IMR-90 (cell line): Measurements from ENCODE around the gene RBM28. TPM values are rescaled to one million over a fixed set of nuclear protein-coding genes. Genes with fewer than 3 reads are reported as not detected.

Experiments
- ATAC-seq: fragments of 200-7000 bp; cut with Tn5 transposase; 2 replicates; pipeline ENCODE4 v1.9.1; 2020; ENCODE audit warnings: low read depth, mild to moderate bottlenecking, moderate library complexity
- BruUV-seq: library from RNA; stranded (reverse); fragments of 400-500 nt; replicated peaks from 2 replicates; lab custom pipeline; 2021; lab: Mats Ljungman, UMichigan
- CTCF ChIA-PET: fragments of 300-600 bp; formaldehyde crosslinking; extraction: SDS; loops from one replicate; lab custom pipeline; 2021; ENCODE audit warnings: antibody characterized with exemption; lab: Yijun Ruan, JAX
- POLR2A ChIA-PET: fragments of 300-600 bp; sonication (Branson Sonifier 250); formaldehyde crosslinking; loops from one replicate; lab custom pipeline; 2022; ENCODE audit warnings: antibody characterized with exemption; ENCODE audit not compliant: unreplicated experiment; lab: Charles Lee
- DNase-seq: peaks from one replicate; pipeline ENCODE4 v3.0.0; 2013
- H2AFZ ChIP-seq: replicated peaks from 2 replicates; pipeline ENCODE3; 2013; ENCODE audit warnings: low read length, mild to moderate bottlenecking; ENCODE audit not compliant: poor library complexity
- H2AK5ac ChIP-seq: 2 replicates; pipeline ENCODE4 v1.6.1; 2013; ENCODE audit warnings: low read depth, low read length, inconsistent platforms
- H2AK9ac ChIP-seq: replicated peaks from 2 replicates; pipeline ENCODE3; 2013; ENCODE audit warnings: mild to moderate bottlenecking, low read depth, low read length, moderate library complexity; ENCODE audit not compliant: poor library complexity
- H2BK120ac ChIP-seq: 2 replicates; pipeline ENCODE4 v1.6.1; 2013; ENCODE audit warnings: low read depth, low read length, inconsistent platforms
- H2BK15ac ChIP-seq: 3 replicates; pipeline ENCODE4 v1.6.1; 2013; ENCODE audit warnings: low read depth, low read length, inconsistent platforms
- H2BK20ac ChIP-seq: 2 replicates; pipeline ENCODE4 v1.6.1; 2013; ENCODE audit warnings: low read depth, mild to moderate bottlenecking, inconsistent platforms, low read length, moderate library complexity
- H2BK5ac ChIP-seq: 2 replicates; pipeline ENCODE4 v1.6.1; 2013; ENCODE audit warnings: mild to moderate bottlenecking, low read depth, low read length, inconsistent platforms; ENCODE audit not compliant: poor library complexity, severe bottlenecking
- H3K14ac ChIP-seq: replicated peaks from 2 replicates; pipeline ENCODE4 v1.6.1; 2013; ENCODE audit warnings: low read depth, low read length, inconsistent platforms
- H3K18ac ChIP-seq: 2 replicates; pipeline ENCODE4 v1.6.1; 2013; ENCODE audit warnings: low read depth, low read length, control low read depth
- H3K23ac ChIP-seq: 2 replicates; pipeline ENCODE4 v1.6.1; 2013; ENCODE audit warnings: low read depth, low read length, inconsistent platforms
- H3K27ac ChIP-seq: 2 replicates; pipeline ENCODE4 v1.5.1; 2013; ENCODE audit warnings: mild to moderate bottlenecking, control low read depth, low read length; ENCODE audit not compliant: insufficient read depth
- H3K27me3 ChIP-seq: 2 replicates; pipeline ENCODE4 v1.6.1; 2013; ENCODE audit warnings: low read length; ENCODE audit not compliant: control insufficient read depth, insufficient read depth
- H3K36me3 ChIP-seq: 2 replicates; pipeline ENCODE4 v1.6.1; 2013; ENCODE audit warnings: low read length, mixed read lengths; ENCODE audit not compliant: control insufficient read depth, insufficient read depth
- H3K4ac ChIP-seq: 2 replicates; pipeline ENCODE4 v1.6.1; 2013; ENCODE audit warnings: low read depth, low read length, inconsistent platforms
- H3K4me1 ChIP-seq: 2 replicates; pipeline ENCODE4 v1.6.1; 2013; ENCODE audit warnings: low read length, mixed read lengths; ENCODE audit not compliant: control insufficient read depth, insufficient read depth
- H3K4me2 ChIP-seq: 2 replicates; pipeline ENCODE4 v1.6.1; 2013; ENCODE audit warnings: low read depth, mild to moderate bottlenecking, control low read depth, low read length, moderate library complexity
- H3K4me3 ChIP-seq: 2 replicates; pipeline ENCODE4 v1.5.1; 2013; ENCODE audit warnings: low read depth, mild to moderate bottlenecking, control low read depth, low read length, moderate library complexity; ENCODE audit not compliant: insufficient read depth
- H3K56ac ChIP-seq: 2 replicates; pipeline ENCODE4 v1.6.1; 2013; ENCODE audit warnings: low read length, inconsistent platforms; ENCODE audit not compliant: insufficient read depth; ENCODE audit errors: extremely low read depth
- H3K79me1 ChIP-seq, 2 experiments: 2 replicates each; pipeline ENCODE4 v1.6.1; 2013; ENCODE audit warnings: low read length in 2 of 2, inconsistent platforms in 1 of 2, low read depth in 1 of 2
- H3K9ac ChIP-seq: 2 replicates; pipeline ENCODE4 v1.6.1; 2013; ENCODE audit warnings: low read depth, low read length, control low read depth
- H3K9me1 ChIP-seq: 2 replicates; pipeline ENCODE4 v1.6.1; 2013; ENCODE audit warnings: low read length, inconsistent platforms; ENCODE audit not compliant: insufficient read depth
- H3K9me3 ChIP-seq: 2 replicates; pipeline ENCODE4 v1.6.1; 2013; ENCODE audit warnings: low read length; ENCODE audit not compliant: control insufficient read depth, insufficient read depth
- H4K20me1 ChIP-seq: 2 replicates; pipeline ENCODE4 v1.6.1; 2013; ENCODE audit warnings: low read length, inconsistent platforms; ENCODE audit not compliant: insufficient read depth
- H4K5ac ChIP-seq: 2 replicates; pipeline ENCODE4 v1.6.1; 2013; ENCODE audit warnings: mild to moderate bottlenecking, low read depth, low read length, control low read depth
- H4K8ac ChIP-seq, 2 experiments: 2 replicates each; pipeline ENCODE4 v1.6.1; 2013; ENCODE audit warnings: low read depth in 2 of 2, low read length in 2 of 2, control low read depth in 1 of 2, inconsistent platforms in 1 of 2
- H4K91ac ChIP-seq: 2 replicates; pipeline ENCODE4 v1.6.1; 2013; ENCODE audit warnings: low read depth, low read length, inconsistent platforms; ENCODE audit not compliant: insufficient read depth
- BHLHE40 ChIP-seq: fragments of 150-350 bp; IDR thresholded peaks from 2 replicates; pipeline ENCODE4 v1.6.1; 2016; ENCODE audit warnings: mild to moderate bottlenecking, low read depth, low read length
- CEBPB ChIP-seq: IDR thresholded peaks from 2 replicates; pipeline ENCODE4 v1.6.1; 2012; ENCODE audit warnings: low read depth, low read length, improper control_type of control experiment
- CHD1 ChIP-seq: IDR thresholded peaks from 2 replicates; pipeline ENCODE4 v1.6.1; 2012; ENCODE audit warnings: low read depth, low read length, improper control_type of control experiment
- FOS ChIP-seq: fragments of 150-350 bp; IDR thresholded peaks from 2 replicates; pipeline ENCODE4 v1.6.1; 2016; ENCODE audit warnings: low read depth, low read length
- MAFK ChIP-seq: IDR thresholded peaks from 2 replicates; pipeline ENCODE4 v1.6.1; 2012; ENCODE audit warnings: low read depth, low read length, improper control_type of control experiment
- MAZ ChIP-seq: IDR thresholded peaks from 2 replicates; pipeline ENCODE4 v1.6.1; 2012; ENCODE audit warnings: low read depth, mild to moderate bottlenecking, low read length, improper control_type of control experiment, moderate library complexity, borderline replicate concordance
- MXI1 ChIP-seq: IDR thresholded peaks from 2 replicates; pipeline ENCODE4 v1.6.1; 2012; ENCODE audit warnings: low read depth, mild to moderate bottlenecking, low read length, moderate library complexity, borderline replicate concordance
- NFE2L2 ChIP-seq: fragments of 150-350 bp; IDR thresholded peaks from 2 replicates; pipeline ENCODE4 v1.6.1; 2016; ENCODE audit warnings: low read depth, mild to moderate bottlenecking, low read length
- POLR2A ChIP-seq: IDR thresholded peaks from 2 replicates; pipeline ENCODE4 v1.6.1; 2012; ENCODE audit warnings: mild to moderate bottlenecking, low read depth, low read length
- RAD21 ChIP-seq: IDR thresholded peaks from 2 replicates; pipeline ENCODE4 v1.6.1; 2012; ENCODE audit warnings: low read length, improper control_type of control experiment
- RCOR1 ChIP-seq: IDR thresholded peaks from 2 replicates; pipeline ENCODE4 v1.6.1; 2012; ENCODE audit warnings: mild to moderate bottlenecking, low read length, improper control_type of control experiment; ENCODE audit not compliant: insufficient replicate concordance
- RFX5 ChIP-seq: IDR thresholded peaks from 2 replicates; pipeline ENCODE4 v1.8.0; 2012; ENCODE audit warnings: low read depth, mild to moderate bottlenecking, low read length, moderate library complexity
- SMC3 ChIP-seq: fragments of 150-350 bp; IDR thresholded peaks from 2 replicates; pipeline ENCODE4 v1.6.1; 2016; ENCODE audit warnings: low read depth, mild to moderate bottlenecking, antibody characterized with exemption, low read length, moderate library complexity
- WGBS, 2 experiments: methylation state at CpG; one replicate each; pipeline versions ENCODE4 v1.1.5 to v1.1.7; 2013; ENCODE audit warnings: missing lambda C conversion rate in 2 of 2; ENCODE audit not compliant: insufficient read length in 1 of 2; ENCODE audit errors: extremely low coverage in 2 of 2; 5-methylcytosine and 5-hydroxymethylcytosine counted together
- dilution Hi-C: fragments of 300-500 bp; cut with HindIII; formaldehyde crosslinking; loops from one replicate; pipeline ENCODE4 v1.14.3; 2018; ENCODE audit warnings: low sequenced_read_pairs; ENCODE audit not compliant: unreplicated experiment
- in situ Hi-C: fragments of 300-500 bp; cut with MboI; formaldehyde crosslinking; loops from 3 replicates; pipeline ENCODE4 v1.14.3; 2019; ENCODE audit warnings: low sequenced_read_pairs, inconsistent platforms, mixed read lengths
- intact Hi-C: fragments of 100-400 bp; cut with micrococcal nuclease; formaldehyde crosslinking; loops from 2 replicates; pipeline ENCODE4 v1.10.0; 2022
- polyA plus RNA-seq, 3 experiments: library from polyadenylated mRNA; depleted of rRNA; stranded (reverse); fragments of >200 nt; gene quantifications; 2 replicates each; pipeline ENCODE4 v1.2.3, GENCODE V29; 2012; ENCODE audit warnings: low replicate concordance in 1 of 3
- total RNA-seq: library from RNA; depleted of rRNA; stranded (reverse); fragments of >200 nt; gene quantifications from 2 replicates; pipeline ENCODE4 v1.2.3, GENCODE V29; 2012
- TF ChIP-seq, protein P1 (sequence below): fragments of 150-350 bp; IDR thresholded peaks from 2 replicates; pipeline ENCODE4 v1.6.1; 2017; ENCODE audit warnings: mild to moderate bottlenecking, antibody characterized with exemption, low read length, low read depth
- TF ChIP-seq, protein P2 (sequence below): conservative IDR thresholded peaks from 2 replicates; pipeline ENCODE4 v1.5.1; 2012; ENCODE audit warnings: mild to moderate bottlenecking, low read depth, low read length, improper control_type of control experiment
- TF ChIP-seq, protein P3 (sequence below): fragments of 150-350 bp; IDR thresholded peaks from 2 replicates; pipeline ENCODE4 v1.6.1; 2016; ENCODE audit warnings: low read depth, mild to moderate bottlenecking, low read length, moderate library complexity, borderline replicate concordance

The RBM28 gene
- total and polyA plus RNA-seq, 2 of the 4 experiments (the other 2 are of a cell fraction): 12.4 to 20.4 TPM

DNA sequence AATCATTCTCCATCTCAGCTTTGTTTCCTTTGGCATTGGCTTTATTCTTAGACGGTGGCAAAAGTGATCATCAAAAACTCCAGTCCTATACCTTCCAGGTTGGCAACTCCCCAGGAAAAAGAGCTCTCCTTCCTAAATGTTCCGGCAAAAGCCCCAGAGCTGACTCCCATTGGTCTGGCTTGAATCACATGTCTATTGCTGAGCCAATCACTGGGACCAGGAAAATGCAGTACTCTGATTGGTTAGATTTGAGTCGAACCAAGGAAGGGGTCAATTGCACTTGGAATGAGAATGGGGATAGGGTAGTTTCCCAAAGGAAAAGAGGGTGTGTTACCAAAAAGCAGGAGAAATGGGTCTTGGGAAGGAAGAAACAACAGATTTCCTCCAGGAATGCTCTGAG, 80.3 kb downstream of the RBM28 start:
- Histone ChIP-seq H3K9me1 (peaks cover 3% of the 10 kb centered on the region; the same call in 1 of the 2 replicates), H2AK9ac (no peak overlapping the region), H3K27ac (no peak overlapping the region), H3K56ac (no peak overlapping the region), H2BK5ac (no peak overlapping the region), H4K91ac (no peak overlapping the region), H2BK15ac (no peak overlapping the region), H2AFZ (no peak overlapping the region), H3K14ac (no peak overlapping the region), H3K79me1 (no peaks in the 10 kb centered on the region), H3K4ac (no peak overlapping the region), H2AK5ac (no peak overlapping the region), H3K4me2 (no peak overlapping the region), H3K9me3 (no peaks in the 10 kb centered on the region), H2BK20ac (no peak overlapping the region), H3K27me3 (peaks cover 31% of the 10 kb centered on the region), H3K4me3 (no peak overlapping the region), H4K20me1 (no peaks in the 10 kb centered on the region), H3K18ac (no peak overlapping the region), H2BK120ac (no peak overlapping the region), H3K9ac (no peak overlapping the region), H3K23ac (no peak overlapping the region), H4K8ac (no peak overlapping the region), H4K5ac (no peak overlapping the region), H3K4me1 (peaks cover 12% of the 10 kb centered on the region), H3K36me3 (no peaks in the 10 kb centered on the region)
- in situ Hi-C loops (no loop called here), dilution Hi-C loops (no loop called here), intact Hi-C loops (no loop called here)
- BruUV-seq: no TSS peak
- ChIA-PET CTCF (no interaction called here), POLR2A (no interaction called here)
- DNase-seq (no peak), ATAC-seq (no peak)
- TF ChIP-seq, protein P1, sequence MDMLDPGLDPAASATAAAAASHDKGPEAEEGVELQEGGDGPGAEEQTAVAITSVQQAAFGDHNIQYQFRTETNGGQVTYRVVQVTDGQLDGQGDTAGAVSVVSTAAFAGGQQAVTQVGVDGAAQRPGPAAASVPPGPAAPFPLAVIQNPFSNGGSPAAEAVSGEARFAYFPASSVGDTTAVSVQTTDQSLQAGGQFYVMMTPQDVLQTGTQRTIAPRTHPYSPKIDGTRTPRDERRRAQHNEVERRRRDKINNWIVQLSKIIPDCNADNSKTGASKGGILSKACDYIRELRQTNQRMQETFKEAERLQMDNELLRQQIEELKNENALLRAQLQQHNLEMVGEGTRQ: no peak
- TF ChIP-seq CEBPB (no peak), MAZ (no peak), BHLHE40 (no peak), MXI1 (no peak), RAD21 (no peak), FOS (no peak), RFX5 (no peak), CHD1 (no peak), POLR2A (no peak), SMC3 (no peak), RCOR1 (no peak), MAFK (no peak), NFE2L2 (no peak)
- TF ChIP-seq, protein P2, sequence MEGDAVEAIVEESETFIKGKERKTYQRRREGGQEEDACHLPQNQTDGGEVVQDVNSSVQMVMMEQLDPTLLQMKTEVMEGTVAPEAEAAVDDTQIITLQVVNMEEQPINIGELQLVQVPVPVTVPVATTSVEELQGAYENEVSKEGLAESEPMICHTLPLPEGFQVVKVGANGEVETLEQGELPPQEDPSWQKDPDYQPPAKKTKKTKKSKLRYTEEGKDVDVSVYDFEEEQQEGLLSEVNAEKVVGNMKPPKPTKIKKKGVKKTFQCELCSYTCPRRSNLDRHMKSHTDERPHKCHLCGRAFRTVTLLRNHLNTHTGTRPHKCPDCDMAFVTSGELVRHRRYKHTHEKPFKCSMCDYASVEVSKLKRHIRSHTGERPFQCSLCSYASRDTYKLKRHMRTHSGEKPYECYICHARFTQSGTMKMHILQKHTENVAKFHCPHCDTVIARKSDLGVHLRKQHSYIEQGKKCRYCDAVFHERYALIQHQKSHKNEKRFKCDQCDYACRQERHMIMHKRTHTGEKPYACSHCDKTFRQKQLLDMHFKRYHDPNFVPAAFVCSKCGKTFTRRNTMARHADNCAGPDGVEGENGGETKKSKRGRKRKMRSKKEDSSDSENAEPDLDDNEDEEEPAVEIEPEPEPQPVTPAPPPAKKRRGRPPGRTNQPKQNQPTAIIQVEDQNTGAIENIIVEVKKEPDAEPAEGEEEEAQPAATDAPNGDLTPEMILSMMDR: no peak
- TF ChIP-seq, protein P3, sequence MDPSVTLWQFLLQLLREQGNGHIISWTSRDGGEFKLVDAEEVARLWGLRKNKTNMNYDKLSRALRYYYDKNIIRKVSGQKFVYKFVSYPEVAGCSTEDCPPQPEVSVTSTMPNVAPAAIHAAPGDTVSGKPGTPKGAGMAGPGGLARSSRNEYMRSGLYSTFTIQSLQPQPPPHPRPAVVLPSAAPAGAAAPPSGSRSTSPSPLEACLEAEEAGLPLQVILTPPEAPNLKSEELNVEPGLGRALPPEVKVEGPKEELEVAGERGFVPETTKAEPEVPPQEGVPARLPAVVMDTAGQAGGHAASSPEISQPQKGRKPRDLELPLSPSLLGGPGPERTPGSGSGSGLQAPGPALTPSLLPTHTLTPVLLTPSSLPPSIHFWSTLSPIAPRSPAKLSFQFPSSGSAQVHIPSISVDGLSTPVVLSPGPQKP: no peak
- 67% methylated on average over 2 of the region's 3 CpGs; no CpG with 5 or more reads in 1 of the 2 experiments for WGBS, 2 experiments
